Measurements from ENCODE around the gene OPHN1.

The OPHN1 gene, protein sequence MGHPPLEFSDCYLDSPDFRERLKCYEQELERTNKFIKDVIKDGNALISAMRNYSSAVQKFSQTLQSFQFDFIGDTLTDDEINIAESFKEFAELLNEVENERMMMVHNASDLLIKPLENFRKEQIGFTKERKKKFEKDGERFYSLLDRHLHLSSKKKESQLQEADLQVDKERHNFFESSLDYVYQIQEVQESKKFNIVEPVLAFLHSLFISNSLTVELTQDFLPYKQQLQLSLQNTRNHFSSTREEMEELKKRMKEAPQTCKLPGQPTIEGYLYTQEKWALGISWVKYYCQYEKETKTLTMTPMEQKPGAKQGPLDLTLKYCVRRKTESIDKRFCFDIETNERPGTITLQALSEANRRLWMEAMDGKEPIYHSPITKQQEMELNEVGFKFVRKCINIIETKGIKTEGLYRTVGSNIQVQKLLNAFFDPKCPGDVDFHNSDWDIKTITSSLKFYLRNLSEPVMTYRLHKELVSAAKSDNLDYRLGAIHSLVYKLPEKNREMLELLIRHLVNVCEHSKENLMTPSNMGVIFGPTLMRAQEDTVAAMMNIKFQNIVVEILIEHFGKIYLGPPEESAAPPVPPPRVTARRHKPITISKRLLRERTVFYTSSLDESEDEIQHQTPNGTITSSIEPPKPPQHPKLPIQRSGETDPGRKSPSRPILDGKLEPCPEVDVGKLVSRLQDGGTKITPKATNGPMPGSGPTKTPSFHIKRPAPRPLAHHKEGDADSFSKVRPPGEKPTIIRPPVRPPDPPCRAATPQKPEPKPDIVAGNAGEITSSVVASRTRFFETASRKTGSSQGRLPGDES

DNA sequence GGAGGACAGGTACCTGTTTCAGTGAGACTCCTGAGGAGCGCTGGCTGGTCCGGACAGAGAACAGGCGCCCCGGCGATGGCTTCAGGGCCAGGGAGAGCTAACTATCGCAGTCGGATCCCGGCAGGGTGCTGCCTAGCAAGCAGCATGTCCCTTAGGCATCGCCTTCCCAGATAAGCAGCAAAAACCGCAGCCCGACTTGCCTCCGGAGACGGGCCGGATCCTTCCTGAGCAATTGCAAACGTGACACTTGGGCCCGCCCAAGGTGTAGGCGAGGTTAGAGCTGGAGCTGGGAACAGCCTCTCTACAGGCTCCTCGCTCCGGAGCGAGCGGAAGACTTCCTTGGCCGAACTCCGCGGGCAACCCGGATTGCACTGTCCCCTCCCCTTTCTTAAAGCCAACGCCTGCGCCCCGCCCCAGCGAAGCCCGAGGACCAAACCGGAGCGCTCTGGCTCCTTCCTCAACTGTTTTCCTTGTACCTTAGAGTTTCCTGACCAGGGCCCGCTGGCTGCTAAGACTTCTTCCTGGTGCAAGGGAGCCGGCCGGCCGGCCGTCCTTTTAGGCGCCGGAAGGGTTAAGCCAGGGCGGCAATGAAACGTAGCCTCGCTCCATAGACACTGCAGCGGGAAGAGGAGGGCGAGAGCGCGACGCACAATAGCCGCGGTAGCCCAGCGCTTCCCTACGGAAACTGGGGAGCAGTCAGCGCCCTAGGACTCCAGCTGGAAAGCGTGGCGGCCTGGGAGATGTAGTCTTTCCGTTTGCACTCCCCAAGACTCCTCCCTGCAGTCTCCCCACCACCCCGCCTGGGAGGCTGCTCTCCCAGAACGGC lies at the start of gene OPHN1:
Gene OPHN1, minus strand, starts transcription at position 341 of the 826 bp plus-strand sequence. CDS start 475 bp downstream, outside the sequence.
- no peak for DNase-seq (ENCODE audit: low read depth in 1 of 2, low spot score in 1 of 2)

DNA sequence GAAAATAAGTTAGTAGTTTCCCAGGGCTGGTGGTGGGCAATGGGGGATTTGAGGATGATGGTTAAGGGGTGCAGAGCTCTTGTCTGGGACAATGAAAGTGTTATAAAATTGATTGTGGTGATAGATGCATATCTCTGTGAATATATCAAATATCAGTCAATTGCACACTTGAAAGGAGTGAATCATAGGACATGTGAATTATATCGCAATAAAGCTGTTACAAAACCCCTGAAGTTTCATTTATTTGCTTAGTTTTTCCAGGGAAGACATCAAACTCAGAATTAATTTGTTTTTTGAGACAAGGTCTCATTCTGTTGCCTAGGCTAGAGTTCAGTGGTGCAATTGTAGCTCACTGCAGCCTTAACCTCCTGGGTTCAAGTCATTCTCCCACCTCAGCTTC lies 47.7 kb upstream of the OPHN1 start:
- no peak for DNase-seq (ENCODE audit: low read depth in 1 of 2, low spot score in 1 of 2)

DNA sequence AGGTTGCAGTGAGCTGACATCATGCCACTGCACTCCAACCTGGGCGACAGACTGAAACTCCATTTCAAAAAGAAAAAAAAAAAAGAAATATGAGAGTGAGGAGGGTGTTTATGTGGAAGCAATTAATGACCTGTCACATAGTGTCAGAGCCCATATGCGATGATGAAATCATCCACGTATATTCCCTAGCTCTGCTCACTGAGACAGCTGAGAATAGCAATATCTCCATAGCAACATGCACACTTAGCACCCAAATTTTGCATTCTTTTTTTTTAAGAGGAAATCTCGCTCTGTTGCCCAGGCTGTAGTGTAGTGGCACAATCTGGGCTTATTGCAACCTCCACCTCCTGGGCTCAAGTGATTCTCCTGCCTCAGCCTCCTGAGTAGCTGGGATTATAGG lies 31.5 kb upstream of the OPHN1 start:
- DNase-seq (ENCODE audit: low read depth in 1 of 2, low spot score in 1 of 2), result no peak

DNA sequence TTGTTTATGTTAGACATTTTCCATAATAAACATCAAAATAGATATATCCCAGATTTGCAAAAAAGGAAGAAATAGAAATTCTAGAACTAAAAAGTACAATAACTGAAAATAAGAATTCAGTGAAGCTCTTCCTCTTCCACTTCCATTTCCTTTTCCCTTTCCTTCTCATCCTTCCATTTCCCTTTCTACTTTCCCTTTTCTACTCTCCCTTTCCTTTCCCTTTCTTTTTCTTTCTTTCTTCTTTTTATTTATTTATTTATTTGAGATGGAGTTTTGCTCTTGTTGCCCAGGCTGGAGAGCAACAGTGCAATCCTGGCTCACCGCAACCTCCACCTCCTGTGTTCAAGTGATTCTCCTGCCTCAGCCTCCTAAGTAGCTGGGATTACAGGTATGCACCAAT lies 30.6 kb upstream of the OPHN1 start:
- no peak for DNase-seq (ENCODE audit: low read depth in 1 of 2, low spot score in 1 of 2)

DNA sequence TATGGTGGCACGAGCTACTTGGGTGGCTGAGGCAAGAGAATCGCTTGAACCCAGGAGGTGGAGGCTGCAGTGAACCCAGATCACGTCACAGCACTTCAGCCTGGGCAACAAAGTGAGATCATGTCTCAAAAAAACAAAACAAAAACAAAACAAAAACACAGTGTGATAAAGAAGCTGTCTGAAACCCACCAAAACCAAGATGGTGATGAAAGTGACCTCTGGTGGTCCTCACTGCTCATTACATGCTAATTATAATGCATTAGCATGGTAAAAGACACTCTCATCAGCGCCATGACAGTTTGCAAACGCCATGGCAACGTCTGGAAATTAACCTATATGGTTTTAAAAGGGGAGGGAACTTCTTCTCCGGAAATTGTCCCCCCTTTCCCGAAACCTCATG lies 29.4 kb upstream of the OPHN1 start:
- DNase-seq (ENCODE audit: low read depth in 1 of 2, low spot score in 1 of 2), result no peak

DNA sequence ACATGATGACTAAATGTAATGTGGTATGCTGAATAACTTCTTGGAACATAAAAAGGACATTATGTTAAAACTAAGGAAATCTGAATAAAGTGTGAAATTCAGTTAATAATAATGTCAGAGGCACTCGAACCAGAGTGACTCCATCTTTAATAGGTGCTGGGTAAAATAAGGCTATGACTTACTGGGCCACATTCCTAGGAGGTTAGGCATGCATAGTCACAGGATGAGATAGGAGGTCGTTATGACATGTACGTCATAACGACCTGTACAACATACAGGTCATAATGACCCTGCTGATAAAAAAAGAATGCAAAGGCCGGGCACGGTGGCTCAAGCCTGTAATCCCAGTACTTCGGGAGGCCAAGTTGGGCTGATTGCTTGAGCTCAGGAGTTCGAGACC lies 28.9 kb upstream of the OPHN1 start:
- no peak for DNase-seq (ENCODE audit: low read depth in 1 of 2, low spot score in 1 of 2)

DNA sequence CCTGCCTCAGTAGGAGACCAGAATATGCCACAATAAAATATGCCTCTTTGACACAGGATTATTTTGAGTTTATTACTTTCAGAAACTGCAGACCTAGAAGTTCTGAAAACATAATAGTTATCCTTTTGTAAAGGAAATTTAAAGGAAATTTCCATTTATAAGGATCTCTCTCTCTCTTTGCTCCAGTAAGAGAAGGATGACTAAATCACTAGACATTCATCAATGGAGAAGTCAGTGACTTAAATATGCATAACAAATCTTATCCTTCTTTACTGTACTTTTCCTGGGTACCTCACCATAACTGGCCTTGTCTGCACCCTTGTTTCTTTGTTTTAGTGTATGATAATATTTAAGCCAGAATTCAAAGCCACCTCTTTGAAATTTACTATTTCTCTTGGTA lies 28.3 kb upstream of the OPHN1 start:
- no peak for DNase-seq (ENCODE audit: low read depth in 1 of 2, low spot score in 1 of 2)

DNA sequence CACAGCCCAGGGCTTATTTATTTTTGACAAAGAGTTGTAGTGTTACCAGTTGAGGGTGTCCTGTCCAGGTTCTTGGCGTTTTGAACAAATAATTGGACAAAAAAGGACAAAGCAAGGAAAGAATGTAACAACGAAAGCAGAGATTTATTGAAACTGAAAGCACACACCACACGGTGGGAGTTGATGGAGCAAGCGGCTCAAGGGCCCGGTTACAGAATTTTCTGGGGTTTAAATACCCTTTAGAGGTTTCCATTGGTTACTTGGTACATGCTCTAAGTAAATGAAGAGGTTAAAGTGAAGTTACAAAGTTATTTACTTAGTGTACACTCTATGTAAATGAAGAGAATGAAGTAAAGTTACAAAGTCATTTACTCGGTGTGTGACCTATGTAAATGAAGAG lies 27.8 kb upstream of the OPHN1 start:
- no peak for DNase-seq (ENCODE audit: low read depth in 1 of 2, low spot score in 1 of 2)

DNA sequence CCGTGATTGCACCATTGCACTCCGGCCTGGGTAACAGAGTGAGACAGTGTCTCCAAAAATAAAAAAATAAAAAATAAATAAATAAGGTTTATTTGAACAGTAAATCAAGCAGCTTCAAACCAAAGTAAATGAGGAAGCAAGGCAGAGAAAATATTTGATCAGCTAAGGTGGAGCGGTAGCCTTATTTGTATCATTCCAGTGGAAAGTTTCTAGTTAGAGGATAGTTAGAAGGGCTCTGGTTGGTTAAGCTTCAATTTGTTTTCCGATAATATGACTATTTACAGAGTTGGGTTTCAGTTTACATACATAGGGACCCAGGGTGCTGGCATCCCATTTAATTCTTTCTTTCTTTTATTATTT lies 21.8 kb upstream of the OPHN1 start:
- no peak for DNase-seq (ENCODE audit: low read depth in 1 of 2, low spot score in 1 of 2)

DNA sequence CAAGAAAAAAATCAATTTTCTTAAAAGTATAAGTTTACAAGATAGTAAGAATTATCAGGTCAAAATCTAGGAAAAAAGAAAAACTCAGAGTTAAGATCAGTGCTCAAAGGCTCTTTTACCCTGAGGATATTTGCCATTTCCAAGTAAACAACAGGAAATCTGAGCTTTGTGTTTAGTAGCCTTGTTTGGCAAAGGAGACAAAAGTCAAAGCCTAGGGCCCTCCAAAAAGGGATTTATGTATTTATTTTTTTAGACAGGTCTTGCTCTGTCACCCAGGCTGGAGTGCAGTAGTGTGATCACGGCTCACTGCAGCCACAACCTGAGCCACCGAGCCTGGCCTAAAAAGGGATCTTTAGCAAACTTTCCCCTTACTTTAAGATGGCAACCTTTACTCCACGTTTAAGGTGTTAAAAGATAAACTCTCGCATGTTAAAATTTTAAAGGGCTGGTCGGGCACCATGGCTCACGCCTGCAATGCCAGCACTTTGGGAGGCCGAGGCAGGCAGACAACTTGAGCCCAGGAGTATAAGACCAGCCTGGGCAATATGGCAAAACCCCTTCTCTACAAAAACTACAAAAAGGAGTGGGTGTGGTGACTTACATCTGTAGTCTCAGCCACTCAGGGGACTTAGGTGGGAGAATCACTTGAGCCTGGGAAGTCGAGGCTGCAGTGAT lies 21.3 kb upstream of the OPHN1 start:
- DNase-seq (ENCODE audit: low read depth in 1 of 2, low spot score in 1 of 2), result no peak

DNA sequence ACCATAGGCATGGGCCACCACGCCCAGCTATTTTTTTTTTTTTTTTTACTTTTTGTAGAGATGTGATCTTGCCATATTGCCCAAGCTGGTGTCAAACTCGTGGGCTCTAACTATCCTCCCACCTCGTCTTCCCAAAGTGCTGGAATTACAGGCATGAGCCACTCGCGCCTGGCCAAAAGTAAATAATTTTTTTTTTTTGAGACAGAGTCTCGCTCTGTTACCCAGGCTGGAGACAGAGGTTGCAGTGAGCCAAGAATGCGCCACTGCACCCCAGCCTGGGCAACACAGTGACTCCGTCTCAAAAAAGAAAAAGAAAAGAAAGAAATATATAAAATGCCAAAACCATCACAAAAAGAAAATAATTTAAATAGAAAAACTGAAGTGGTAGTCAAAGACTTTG lies 18.4 kb upstream of the OPHN1 start:
- no peak for DNase-seq (ENCODE audit: low read depth in 1 of 2, low spot score in 1 of 2)

DNA sequence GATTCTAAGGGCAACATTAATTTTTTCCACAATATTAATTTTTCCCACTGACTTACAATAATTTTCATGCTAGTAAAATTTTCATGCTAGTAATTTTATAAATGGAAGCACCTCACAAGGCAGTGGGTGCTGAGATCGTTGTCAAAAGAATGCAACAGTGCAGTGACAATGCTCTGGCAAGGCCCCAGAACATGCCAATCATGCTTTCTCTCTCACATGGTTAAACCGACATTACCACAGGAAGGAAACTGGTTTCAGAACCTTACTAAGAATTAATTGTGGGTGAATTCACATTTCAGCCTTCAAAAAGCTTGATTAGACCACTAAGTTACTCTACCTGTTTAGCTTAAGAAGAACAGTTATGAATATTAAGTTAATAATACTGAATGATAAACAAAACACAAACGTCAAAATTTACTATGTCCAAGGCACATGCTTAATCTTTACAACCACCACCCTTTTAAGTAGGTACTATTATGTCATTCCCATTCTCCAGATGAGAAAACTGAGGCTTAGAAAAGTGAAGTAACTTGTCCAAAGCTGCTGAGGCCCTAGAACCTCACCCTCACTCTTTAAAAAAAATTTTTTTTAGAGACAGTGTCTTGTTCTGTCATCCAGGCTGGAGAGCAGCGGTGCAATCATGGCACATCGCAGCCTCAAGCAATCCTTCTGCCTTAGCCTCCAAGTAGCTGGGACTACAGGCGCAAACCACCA lies 10.0 kb upstream of the OPHN1 start:
- no peak for DNase-seq (ENCODE audit: low read depth in 1 of 2, low spot score in 1 of 2)

DNA sequence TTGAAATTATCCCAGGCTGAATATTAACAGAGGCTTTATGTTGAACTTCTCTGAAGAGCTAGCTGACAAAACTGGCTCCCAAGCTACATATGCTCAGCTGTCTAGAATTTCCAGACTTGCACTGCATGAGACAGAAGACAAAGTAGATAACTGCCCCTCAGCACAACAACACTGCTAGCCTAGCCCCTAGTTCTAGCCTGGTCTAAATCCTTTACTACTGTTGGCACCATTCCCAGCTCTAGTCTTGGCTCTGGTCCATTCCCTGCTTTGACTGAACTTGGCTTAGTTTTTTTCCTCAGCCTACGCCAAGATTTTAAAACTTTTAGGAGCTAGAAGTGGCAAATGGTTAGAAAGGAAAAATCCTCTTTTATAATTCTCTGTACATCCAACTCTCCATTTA lies 7.6 kb upstream of the OPHN1 start:
- DNase-seq (ENCODE audit: low read depth in 1 of 2, low spot score in 1 of 2), result no peak

DNA sequence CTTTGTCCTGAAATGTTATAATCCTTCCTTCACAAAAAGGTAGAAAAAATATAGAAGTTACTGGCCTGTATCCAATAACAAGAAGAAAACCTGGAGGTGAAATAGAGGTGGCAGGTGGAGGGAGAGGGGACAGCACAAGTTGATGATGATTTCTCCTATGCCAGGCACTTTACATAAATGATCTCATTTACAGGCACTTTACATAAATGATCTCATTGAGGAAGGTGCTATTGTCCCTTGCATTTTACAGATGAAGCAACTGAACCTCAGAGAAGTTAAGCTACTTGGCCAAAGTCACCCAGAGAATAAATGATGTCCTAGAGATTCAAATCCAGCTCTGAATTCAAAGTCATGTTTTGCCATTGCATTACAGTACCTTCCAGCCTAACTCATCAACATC lies 7.1 kb upstream of the OPHN1 start:
- DNase-seq (ENCODE audit: low read depth in 1 of 2, low spot score in 1 of 2), result no peak

DNA sequence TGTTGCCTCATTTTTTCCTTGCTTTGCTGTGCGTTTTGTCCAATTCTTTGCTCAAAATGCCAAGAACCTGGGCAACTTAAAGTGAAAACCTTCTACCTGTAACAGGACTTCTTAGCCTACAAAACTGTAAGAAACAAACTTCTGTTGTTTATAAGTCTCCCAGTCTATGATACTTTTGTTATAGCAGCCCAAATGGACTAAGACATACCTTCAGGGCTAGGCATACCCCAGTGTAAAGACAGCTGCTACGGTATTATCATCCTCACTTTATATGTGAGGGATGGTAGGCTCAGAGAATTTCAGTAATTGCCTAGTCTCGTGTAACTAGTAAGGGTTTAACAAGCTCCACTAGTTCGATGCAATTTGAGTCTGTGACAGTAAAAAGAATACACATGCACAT lies 6.0 kb upstream of the OPHN1 start:
- DNase-seq (ENCODE audit: low read depth in 1 of 2, low spot score in 1 of 2), result no peak

DNA sequence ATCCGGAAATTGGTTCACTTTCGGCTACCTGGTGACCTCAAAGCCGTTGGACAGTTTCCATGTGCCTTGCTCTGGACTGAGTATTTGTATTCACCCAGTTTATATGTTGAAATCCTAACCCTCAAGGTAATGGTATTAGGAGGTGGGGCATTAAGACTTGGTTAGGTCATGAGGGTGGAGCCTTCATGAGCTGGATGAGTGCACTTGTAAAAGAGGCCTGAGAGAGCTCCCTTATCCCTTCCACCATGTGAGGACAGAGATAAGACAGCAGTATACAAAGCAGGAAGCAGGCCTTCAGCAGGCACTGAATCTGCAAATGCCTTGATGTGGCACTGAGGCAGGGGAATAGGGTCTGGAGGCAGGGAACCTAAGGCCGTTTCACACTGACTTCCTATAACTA lies 5.3 kb upstream of the OPHN1 start:
- DNase-seq (ENCODE audit: low read depth in 1 of 2, low spot score in 1 of 2), result no peak

DNA sequence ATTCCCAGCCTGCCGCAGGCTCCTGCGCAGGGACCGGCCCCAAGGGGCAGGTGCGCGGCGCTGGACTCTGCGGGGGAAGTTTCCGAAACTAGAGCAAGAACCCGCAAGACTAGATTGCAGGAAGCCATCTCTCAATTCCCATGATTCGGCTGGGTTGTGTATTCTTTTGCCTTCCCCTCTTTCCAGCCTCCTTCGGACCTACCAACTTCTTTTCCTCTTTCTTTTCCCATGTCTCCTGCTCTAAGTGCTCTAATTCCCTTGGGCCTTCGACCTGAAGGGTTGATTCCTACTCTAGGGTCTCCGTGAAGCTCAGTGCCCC lies 645 bp upstream of the OPHN1 start:
- no peak for DNase-seq (ENCODE audit: low read depth in 1 of 2, low spot score in 1 of 2)

DNA sequence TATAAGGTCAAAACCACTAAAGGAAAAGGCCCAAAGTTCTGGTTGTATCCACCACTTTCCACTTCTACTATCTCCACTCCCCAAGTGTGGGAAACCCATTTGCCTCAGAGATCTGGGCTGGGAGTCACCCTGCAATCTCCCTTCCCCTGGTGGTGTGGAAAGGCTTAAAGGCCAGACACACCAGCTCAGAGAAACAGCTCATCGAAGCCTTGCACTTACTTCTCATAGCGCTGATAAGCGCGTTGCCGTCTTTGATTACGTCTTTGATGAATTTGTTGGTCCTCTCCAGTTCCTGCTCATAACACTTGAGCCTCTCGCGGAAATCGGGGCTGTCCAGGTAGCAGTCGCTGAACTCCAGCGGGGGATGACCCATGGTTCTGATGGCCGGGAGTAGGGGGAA lies 647 bp downstream of the OPHN1 start:
- DNase-seq (ENCODE audit: low read depth in 1 of 2, low spot score in 1 of 2), result no peak

DNA sequence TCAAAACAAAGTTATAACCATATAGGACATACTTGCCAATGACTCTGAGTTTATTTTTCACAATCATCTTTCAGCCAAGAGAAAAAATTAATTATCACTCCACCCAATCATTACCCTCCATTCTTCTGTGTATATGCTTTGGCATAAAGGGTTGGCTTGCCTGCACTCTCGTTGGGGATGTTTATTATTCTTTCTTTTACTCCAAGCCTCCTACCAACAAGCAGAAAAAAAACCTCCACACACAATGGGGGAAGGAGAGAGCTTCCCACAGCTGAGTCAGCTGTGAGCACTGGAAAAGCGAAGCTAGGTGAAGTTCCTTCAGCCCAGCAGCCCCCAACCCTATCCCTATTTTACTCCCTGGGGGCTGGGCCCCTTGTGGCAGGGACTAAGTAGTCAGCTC lies 1.5 kb downstream of the OPHN1 start:
- no peak for DNase-seq (ENCODE audit: low read depth in 1 of 2, low spot score in 1 of 2)

DNA sequence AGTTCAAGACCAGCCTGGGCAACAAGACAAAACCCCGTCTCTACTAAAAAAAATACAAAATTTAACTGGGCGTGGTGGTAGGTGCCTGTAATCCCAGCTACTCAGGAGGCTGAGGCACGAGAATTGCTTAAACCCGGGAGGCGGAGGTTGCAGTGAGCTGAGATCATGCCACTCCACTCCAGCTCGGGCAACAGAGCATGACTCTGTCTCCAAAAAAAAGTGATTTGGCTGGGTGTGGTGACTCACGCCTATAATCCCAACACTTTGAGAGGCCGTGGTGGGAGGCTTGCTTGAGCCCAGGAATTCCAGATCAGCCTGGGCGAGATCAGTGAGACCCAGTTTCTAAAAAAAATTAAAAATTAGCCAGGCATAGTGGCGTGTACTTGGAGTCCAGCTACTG lies 4.1 kb downstream of the OPHN1 start:
- DNase-seq (ENCODE audit: low read depth in 1 of 2, low spot score in 1 of 2), result no peak

DNA sequence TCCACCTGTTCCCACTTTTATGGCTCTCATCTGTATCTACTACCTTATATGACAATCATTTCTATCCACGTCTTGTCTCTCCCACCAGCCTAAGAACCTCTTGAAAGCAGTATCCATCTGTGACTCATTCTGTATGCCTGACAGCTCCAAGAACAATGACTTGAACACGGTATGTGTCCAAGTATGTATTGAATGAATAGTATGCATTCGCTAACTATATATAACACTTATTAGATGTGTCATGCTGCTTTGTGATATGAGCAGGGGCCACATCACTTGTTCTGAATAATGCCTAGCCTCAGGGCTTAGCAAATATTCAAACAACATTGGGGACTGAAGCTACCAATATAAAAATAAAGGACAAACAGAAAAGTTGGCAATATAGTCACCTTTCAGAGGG lies 4.9 kb downstream of the OPHN1 start:
- DNase-seq (ENCODE audit: low read depth in 1 of 2, low spot score in 1 of 2), result no peak
